Kidney (tissue), 14 donors: ENCODE data around the gene KICS2. TPM values are rescaled to one million over a fixed set of nuclear protein-coding genes. Genes with fewer than 3 reads are reported as not detected.

Experiments
- DNase-seq, 5 donors: peaks; one replicate each; pipeline ENCODE4 v3.0.0-alpha.2; 2013 to 2020
- FAIRE-seq: peaks from 2 replicates; lab custom pipeline; 2012; peaks lifted over from hg19 to GRCh38; lab: Jason Lieb, UNC
- H3K27ac ChIP-seq, 2 donors: one replicate each; pipeline ENCODE4 v1.7.0; 2013; ENCODE audit warnings: low read depth in 2 of 2, low read length in 2 of 2, inconsistent platforms in 1 of 2
- H3K27me3 ChIP-seq: one replicate; pipeline ENCODE4 v1.7.1; 2013; ENCODE audit warnings: low read length, inconsistent platforms; ENCODE audit not compliant: control insufficient read depth, insufficient read depth
- H3K36me3 ChIP-seq, 3 donors: one replicate each; pipeline versions ENCODE4 v1.7.0 to v1.7.1; 2013; ENCODE audit warnings: low read length in 3 of 3, control low read depth in 1 of 3, inconsistent platforms in 1 of 3; ENCODE audit not compliant: insufficient read depth in 3 of 3, control insufficient read depth in 2 of 3
- H3K4me1 ChIP-seq, 3 donors: one replicate each; pipeline versions ENCODE4 v1.7.0 to v1.7.1; 2013; ENCODE audit warnings: low read length in 3 of 3, inconsistent platforms in 1 of 3, low read depth in 1 of 3; ENCODE audit not compliant: control insufficient read depth in 2 of 3, insufficient read depth in 2 of 3
- H3K4me3 ChIP-seq, 3 donors: one replicate each; pipeline versions ENCODE4 v1.7.0 to v1.8.1; 2013; ENCODE audit warnings: low read length in 3 of 3, control low read depth in 1 of 3, inconsistent platforms in 1 of 3
- H3K9ac ChIP-seq, 3 donors: one replicate each; pipeline versions ENCODE4 v1.7.0 to v1.7.1; 2013; ENCODE audit warnings: low read length in 3 of 3, control low read depth in 1 of 3, inconsistent platforms in 1 of 3
- H3K9me3 ChIP-seq, 3 donors: one replicate each; pipeline versions ENCODE4 v1.7.0 to v1.7.1; 2013; ENCODE audit warnings: low read length in 3 of 3, control low read depth in 1 of 3, inconsistent platforms in 1 of 3; ENCODE audit not compliant: control insufficient read depth in 2 of 3, insufficient read depth in 1 of 3
- CTCF ChIP-seq: IDR thresholded peaks from 3 replicates; pipeline ENCODE4 v1.5.1; 2012; ENCODE audit warnings: mild to moderate bottlenecking, moderate library complexity, borderline replicate concordance; ENCODE audit not compliant: insufficient read depth; ENCODE audit errors: extremely low read depth
- intact Hi-C: fragments of 100-400 bp; cut with DNase I; formaldehyde crosslinking; loops from one replicate; pipeline ENCODE4 v1.11.1; 2022
- polyA plus RNA-seq: library from polyadenylated mRNA; stranded (reverse); fragments of 350-450 nt; fragmentation: Illumina TruSeq; extraction: RNeasy Lipid Tissue Mini Kit (QIAGEN cat#74804); gene quantifications from one replicate; pipeline ENCODE4 v1.2.3, GENCODE V29; 2014; ENCODE audit warnings: low read depth, low replicate concordance; ENCODE audit not compliant: insufficient read depth
- total RNA-seq: library from RNA; stranded (reverse); fragmentation: NEBNext Ultra II Directional; extraction: Animal tissue kit (Norgen Biotek cat#: 25700); gene quantifications from one replicate; pipeline ENCODE4 v1.2.1, GENCODE V29; 2021
- donor health status: control.
- donor health status: control.
- donor health status: control.
- donor health status: control.
- donor health status: control.
- donor health status: DM: yes; HTN: yes; CAD: no.
- donor health status: Normal renal cell carcinoma (clear cell type).

KICS2 gene
- total and polyA plus RNA-seq, 2 donors from 2014 or later = 5.6 to 9.8 TPM

- peak; percentile 65 for TF ChIP-seq CTCF
- Histone ChIP-seq H3K4me3 (no peak overlapping the region), H3K9me3 (no peaks in the 10 kb centered on the region), H3K27ac (no peak overlapping the region), H3K27me3 (no peaks in the 10 kb centered on the region), H3K36me3 (no peaks in the 10 kb centered on the region), H3K9ac (no peak overlapping the region), H3K4me1 (no peaks in the 10 kb centered on the region)
- FAIRE-seq = peak; percentile 95
- intact Hi-C loops = loop anchor here (5.0 kb wide), 1 partner anchor 419 kb away; no protein-coding TSS in a partner anchor
- DNase-seq = peak in 2 of 5 donors; percentile 74 to 87
These were observed 34.2 kb upstream of the KICS2 start for GRCh38 chr12:64256166-64256800.

GRCh38 chr12:64255249-64255648, 33.2 kb upstream of the KICS2 start:
- intact Hi-C loops = loop anchor here (5.0 kb wide), 1 partner anchor 418 kb away; no protein-coding TSS in a partner anchor
- no peaks in the 10 kb centered on the region for H3K27me3 ChIP-seq
- no peak for TF ChIP-seq CTCF
- DNase-seq (no peak), FAIRE-seq (no peak)
- H3K4me3 ChIP-seq = no peak overlapping the region
- H3K36me3 ChIP-seq = no peaks in the 10 kb centered on the region
- no peaks in the 10 kb centered on the region for H3K9me3 ChIP-seq
- no peak overlapping the region for H3K9ac ChIP-seq
- no peaks in the 10 kb centered on the region for H3K4me1 ChIP-seq
- no peak overlapping the region for H3K27ac ChIP-seq

GRCh38 chr12:64253356-64253755, 31.3 kb upstream of the KICS2 start:
- H3K27ac ChIP-seq = no peak overlapping the region
- H3K36me3 ChIP-seq = no peaks in the 10 kb centered on the region
- intact Hi-C loops = no loop called here
- no peaks in the 10 kb centered on the region for H3K4me1 ChIP-seq
- FAIRE-seq = no peak
- H3K27me3 ChIP-seq = no peaks in the 10 kb centered on the region
- H3K9me3 ChIP-seq = no peaks in the 10 kb centered on the region
- no peak overlapping the region for H3K4me3 ChIP-seq
- DNase-seq = no peak
- no peak overlapping the region for H3K9ac ChIP-seq
- TF ChIP-seq CTCF = no peak
